Activated gamma-delta T cell treated with Interleukin-2 at 50 U/mL for 16 hours (primary cell): ENCODE results near the gene VASP.
A peak's percentile ranks its signal among the peaks of the same experiment; 100 is the strongest.

ENCODE experiments used
- DNase-seq: peaks from one replicate; pipeline ENCODE4 v3.0.0-alpha.2; 2020

Gene VASP

DNA sequence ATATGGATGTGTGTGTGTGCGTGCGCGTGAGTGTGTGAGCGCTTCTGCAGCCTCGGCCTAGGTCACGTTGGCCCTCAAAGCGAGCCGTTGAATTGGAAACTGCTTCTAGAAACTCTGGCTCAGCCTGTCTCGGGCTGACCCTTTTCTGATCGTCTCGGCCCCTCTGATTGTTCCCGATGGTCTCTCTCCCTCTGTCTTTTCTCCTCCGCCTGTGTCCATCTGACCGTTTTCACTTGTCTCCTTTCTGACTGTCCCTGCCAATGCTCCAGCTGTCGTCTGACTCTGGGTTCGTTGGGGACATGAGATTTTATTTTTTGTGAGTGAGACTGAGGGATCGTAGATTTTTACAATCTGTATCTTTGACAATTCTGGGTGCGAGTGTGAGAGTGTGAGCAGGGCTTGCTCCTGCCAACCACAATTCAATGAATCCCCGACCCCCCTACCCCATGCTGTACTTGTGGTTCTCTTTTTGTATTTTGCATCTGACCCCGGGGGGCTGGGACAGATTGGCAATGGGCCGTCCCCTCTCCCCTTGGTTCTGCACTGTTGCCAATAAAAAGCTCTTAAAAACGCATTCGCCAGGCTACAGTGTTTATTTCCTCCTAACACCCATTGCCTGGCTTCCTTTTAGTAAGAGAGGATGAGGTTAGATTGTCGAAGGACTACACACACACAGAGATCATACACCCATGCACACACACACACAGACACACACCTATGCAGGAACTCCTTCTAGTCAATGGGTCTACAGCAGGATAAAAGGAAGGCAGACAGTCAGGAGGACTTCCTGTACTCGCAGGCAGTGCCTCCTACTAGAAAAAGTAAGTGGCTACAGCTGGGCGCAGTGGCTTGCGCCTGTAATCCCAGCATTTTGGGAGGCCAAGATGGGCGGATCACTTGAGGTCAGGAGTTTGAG, 32.4 kb upstream of the VASP start:
- peak; percentile 29 for DNase-seq

- no peak for DNase-seq
These were observed 31.6 kb upstream of the VASP start for GRCh38 chr19:45475537-45476291.

- DNase-seq, result no peak
These were observed 31.0 kb upstream of the VASP start for GRCh38 chr19:45476304-45476703.

GRCh38 chr19:45477186-45477585, 30.1 kb upstream of the VASP start:
- no peak for DNase-seq

- peak; percentile 25 for DNase-seq
These were observed 29.4 kb upstream of the VASP start for GRCh38 chr19:45477713-45478453.

DNA sequence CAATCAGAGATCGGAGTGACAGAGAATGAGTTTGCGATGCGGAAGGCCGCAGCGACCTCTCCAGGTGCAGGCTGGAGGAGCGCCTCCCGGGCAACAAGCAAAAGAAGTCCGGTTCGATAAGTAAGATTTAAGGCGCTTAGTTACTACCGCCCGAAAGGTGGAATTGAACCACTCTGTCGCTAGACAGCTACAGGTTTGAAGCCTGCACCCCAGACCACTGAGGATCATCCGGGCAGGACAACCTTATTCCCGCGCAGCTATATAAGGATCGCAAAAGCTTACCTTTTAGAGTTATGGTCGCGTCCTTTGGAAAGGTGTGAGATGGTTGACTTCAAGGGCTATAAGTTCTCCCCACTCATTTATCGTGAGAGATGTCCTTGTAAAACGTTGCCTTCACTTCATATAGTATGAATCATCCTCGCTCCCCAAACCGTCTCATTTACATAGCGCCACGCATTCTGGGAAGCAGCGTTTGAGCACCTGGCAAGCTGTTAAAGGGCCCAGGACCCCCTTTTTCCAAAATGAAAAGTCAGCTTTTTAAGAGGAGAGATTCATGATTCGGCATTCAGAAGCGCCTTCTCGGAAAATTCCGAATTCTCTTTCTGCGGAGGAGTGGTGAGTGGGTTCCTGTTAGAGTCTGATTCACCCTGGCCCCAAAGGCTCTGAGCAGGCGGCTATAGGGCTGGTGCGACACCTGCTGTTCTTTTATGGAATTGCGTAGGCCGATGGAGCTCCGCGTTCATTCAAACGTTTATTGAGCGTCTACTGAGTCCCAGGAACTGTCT, 28.6 kb upstream of the VASP start:
- peak; percentile 87 for DNase-seq

GRCh38 chr19:45483033-45483432, 24.2 kb upstream of the VASP start:
- DNase-seq, result no peak

- DNase-seq, result no peak
These were observed 22.9 kb upstream of the VASP start for GRCh38 chr19:45484273-45484945.

- DNase-seq, result peak; percentile 98
These were observed 21.8 kb upstream of the VASP start for GRCh38 chr19:45485305-45486077.

GRCh38 chr19:45488708-45489107, 18.6 kb upstream of the VASP start:
- DNase-seq, result no peak

DNA sequence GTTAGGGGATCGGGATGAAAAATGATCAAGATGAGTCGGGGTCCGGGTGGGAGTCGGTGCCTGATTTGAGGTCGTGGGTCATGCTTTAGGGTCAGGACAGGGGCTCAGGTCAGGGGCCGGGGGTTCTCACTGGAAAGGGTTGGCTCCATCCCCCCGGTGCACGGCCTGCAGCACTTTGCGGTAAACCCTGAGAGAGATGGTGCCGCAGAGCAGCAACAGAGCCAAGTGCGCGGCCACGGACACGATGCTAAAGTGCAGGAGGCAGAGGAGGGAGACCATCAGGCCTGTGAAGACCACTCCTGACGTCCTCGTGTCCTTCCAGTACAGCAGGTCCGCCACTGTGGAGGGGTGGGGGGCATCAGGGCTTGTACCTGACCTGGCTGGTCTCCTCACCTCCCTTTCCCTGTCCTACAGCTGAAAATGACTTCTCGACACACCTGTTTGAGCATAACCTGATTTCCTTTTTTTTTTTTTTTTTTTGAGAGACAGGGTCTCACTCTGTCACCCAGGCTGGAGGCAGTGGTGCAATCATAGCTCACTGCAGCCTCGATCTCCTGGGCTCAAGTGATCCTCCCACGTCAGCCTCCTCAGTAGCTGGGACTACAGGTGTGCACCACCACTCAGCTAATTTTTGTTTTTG, 17.9 kb upstream of the VASP start:
- DNase-seq, result no peak

- DNase-seq, result no peak
These were observed 15.1 kb upstream of the VASP start for GRCh38 chr19:45492137-45492626.

GRCh38 chr19:45492627-45493470, 14.4 kb upstream of the VASP start:
- no peak for DNase-seq

DNA sequence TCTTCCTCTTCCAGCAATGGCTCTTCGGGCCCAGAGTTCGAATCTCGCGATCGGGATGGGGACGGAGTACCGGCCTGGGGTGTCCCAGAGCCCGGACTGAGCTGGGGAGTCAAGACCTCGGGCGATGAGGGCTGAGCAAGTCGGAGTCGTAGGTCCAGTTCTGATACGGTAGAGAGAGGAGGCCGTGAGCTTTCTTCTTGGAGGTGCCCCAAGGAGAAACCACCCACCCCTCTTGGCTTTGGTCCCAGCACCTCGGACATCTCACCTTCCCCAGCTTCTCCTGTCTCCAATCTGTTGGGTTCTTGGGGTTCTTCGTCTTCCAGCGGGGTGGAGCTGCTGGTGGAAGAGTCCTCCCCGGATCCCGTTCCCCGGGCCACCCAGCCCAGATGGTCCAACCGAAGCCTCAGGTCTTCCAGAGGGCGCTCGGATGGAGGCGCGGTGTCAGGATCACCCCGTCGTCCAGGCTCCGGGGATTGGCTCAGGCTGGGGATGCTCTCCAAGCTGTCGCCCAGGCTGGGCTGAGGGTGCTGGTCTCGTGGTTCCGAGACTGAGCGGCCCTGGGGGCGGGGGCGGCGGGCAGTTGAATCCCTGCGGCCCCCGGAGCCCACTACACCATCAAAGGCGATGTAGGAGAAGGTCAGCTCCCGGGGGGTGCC, 12.9 kb upstream of the VASP start:
- no peak for DNase-seq

- DNase-seq, result no peak
These were observed 12.1 kb upstream of the VASP start for GRCh38 chr19:45495178-45495577.

DNA sequence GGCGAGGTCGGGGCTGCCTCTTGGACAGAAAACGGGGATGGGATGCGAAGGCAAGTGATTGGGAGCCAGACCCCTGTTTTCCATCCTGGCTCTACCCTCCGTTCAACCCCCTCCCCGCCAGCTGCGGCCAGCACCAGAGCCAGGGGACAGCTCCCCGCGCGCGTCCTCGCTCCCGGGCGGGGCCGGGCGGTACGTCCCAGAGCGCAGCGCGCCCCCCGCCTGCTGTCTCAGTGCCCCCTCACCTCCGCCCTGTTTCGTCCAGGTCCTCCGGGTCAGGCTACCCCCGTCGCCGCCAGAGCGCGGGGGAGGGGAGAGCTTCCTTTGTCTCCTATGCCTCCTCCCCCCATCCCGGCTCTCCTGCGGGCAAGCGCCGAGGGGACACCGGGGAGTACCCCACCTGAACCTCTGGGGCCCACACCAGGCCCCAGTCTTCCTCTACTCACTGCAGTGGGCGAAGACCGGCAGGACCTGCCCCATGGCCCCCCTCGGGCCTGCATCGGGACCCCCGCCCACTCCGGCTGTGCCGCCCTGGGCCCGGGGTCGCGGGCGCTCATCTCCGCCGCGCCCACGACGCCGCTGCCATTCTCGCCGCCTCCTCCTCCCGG, 10.8 kb upstream of the VASP start:
- DNase-seq, result no peak

- DNase-seq, result no peak
These were observed 9.5 kb upstream of the VASP start for GRCh38 chr19:45497791-45498190.

DNA sequence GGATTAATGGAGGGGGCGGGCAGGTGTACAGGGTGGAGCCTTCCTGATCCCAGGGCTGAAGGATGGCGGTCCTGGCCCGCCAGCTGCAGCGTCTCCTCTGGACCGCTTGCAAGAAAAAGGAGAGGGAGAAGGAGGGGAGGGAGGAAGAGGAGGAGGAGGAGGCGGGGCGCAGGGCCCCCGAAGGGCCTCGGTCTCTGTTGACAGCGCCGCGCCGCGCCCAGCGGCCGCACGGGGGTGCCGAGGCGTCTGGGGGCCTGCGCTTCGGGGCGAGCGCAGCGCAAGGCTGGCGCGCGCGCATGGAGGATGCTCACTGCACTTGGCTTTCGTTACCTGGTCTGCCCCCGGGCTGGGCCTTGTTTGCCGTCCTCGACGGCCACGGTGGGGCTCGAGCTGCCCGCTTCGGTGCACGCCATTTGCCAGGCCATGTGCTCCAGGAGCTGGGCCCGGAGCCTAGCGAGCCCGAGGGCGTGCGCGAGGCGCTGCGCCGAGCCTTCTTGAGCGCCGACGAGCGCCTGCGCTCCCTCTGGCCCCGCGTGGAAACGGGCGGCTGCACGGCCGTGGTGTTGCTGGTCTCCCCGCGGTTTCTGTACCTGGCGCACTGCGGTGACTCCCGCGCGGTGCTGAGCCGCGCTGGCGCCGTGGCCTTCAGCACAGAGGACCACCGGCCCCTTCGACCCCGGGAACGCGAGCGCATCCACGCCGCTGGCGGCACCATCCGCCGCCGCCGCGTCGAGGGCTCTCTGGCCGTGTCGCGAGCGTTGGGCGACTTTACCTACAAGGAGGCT, 8.7 kb upstream of the VASP start, which contains the start of gene PPM1N:
TSS of gene PPM1N (plus strand) at position 33 of the 785 bp plus-strand sequence. CDS start at position 63, 30 bp downstream.
- peak; percentile 69 for DNase-seq
